OCI-LY7 (cell line): ENCODE measurements around the gene PAOX. TPM values are rescaled to one million over a fixed set of nuclear protein-coding genes. Genes with fewer than 3 reads are reported as not detected.

Experiments used
- BruUV-seq: library from RNA; stranded (reverse); fragments of 400-500 nt; replicated peaks from 2 replicates; lab custom pipeline; 2021; lab: Mats Ljungman, UMichigan
- CTCF ChIA-PET: fragments of 300-600 bp; sonication (Branson Sonifier 250); formaldehyde crosslinking; loops from one replicate; lab custom pipeline; 2022; ENCODE audit warnings: antibody characterized with exemption; ENCODE audit not compliant: unreplicated experiment; lab: Charles Lee
- POLR2A ChIA-PET: fragments of 300-600 bp; sonication (Branson Sonifier 250); formaldehyde crosslinking; loops from one replicate; lab custom pipeline; 2022; ENCODE audit warnings: antibody characterized with exemption; lab: Charles Lee
- DNase-seq: peaks from one replicate; pipeline ENCODE4 v3.0.0-alpha.2; 2015; ENCODE audit warnings: low spot score
- H2AFZ ChIP-seq: fragments of 200-600 bp; sonication (generic), shearing (Covaris generic); 2 replicates; pipeline ENCODE4 v1.6.1; 2014; ENCODE audit warnings: mild to moderate bottlenecking, antibody characterized with exemption, low read length, moderate library complexity
- H3K27ac ChIP-seq: fragments of 200-600 bp; sonication (generic); 2 replicates; pipeline ENCODE4 v1.5.1; 2014; ENCODE audit warnings: mixed run types, low read depth, mild to moderate bottlenecking, moderate library complexity, low read length, inconsistent platforms; ENCODE audit not compliant: poor library complexity, severe bottlenecking
- H3K36me3 ChIP-seq: fragments of 200-600 bp; sonication (generic); 2 replicates; pipeline ENCODE4 v1.6.1; 2014; ENCODE audit warnings: mild to moderate bottlenecking, antibody characterized with exemption, low read length, moderate library complexity, mixed read lengths; ENCODE audit not compliant: insufficient read depth
- H3K4me1 ChIP-seq: fragments of 200-600 bp; sonication (generic); 2 replicates; pipeline ENCODE4 v1.5.1; 2014; ENCODE audit warnings: mild to moderate bottlenecking, low read length; ENCODE audit not compliant: insufficient read depth, poor library complexity, severe bottlenecking
- H3K4me2 ChIP-seq: fragments of 200-600 bp; sonication (generic); 2 replicates; pipeline ENCODE4 v1.6.1; 2014; ENCODE audit warnings: mild to moderate bottlenecking, low read length
- H3K4me3 ChIP-seq: fragments of 200-600 bp; sonication (generic); 2 replicates; pipeline ENCODE4 v1.5.1; 2014; ENCODE audit warnings: mild to moderate bottlenecking, low read depth, low read length; ENCODE audit not compliant: poor library complexity, severe bottlenecking
- H3K79me2 ChIP-seq: fragments of 200-600 bp; sonication (generic); 2 replicates; pipeline ENCODE4 v1.6.1; 2016; ENCODE audit warnings: low read depth, mild to moderate bottlenecking, low read length, moderate library complexity, mixed read lengths; ENCODE audit not compliant: insufficient read depth
- H3K9me2 ChIP-seq: fragments of 200-600 bp; sonication (generic); 2 replicates; pipeline ENCODE4 v1.6.1; 2016; ENCODE audit warnings: mild to moderate bottlenecking, low read length, mixed read lengths; ENCODE audit not compliant: insufficient read depth
- H3K9me3 ChIP-seq: fragments of 200-600 bp; sonication (generic); 2 replicates; pipeline ENCODE4 v1.6.1; 2014; ENCODE audit warnings: mild to moderate bottlenecking, mixed run types, low read length, mixed read lengths
- H4K20me1 ChIP-seq: fragments of 200-600 bp; sonication (generic); 2 replicates; pipeline ENCODE4 v1.6.1; 2014; ENCODE audit warnings: mild to moderate bottlenecking, antibody characterized with exemption, low read length, moderate library complexity, mixed read lengths; ENCODE audit not compliant: insufficient read depth
- CTCF ChIP-seq: fragments of 200-600 bp; sonication (generic); conservative IDR thresholded peaks from 2 replicates; pipeline ENCODE4 v1.5.1; 2014; ENCODE audit warnings: mild to moderate bottlenecking, antibody characterized with exemption, low read length, moderate library complexity, mixed read lengths
- EZH2phosphoT487 ChIP-seq: fragments of 200-600 bp; sonication (generic); IDR thresholded peaks from 2 replicates; pipeline ENCODE4 v1.6.1; 2018; ENCODE audit warnings: low read depth, borderline replicate concordance, mild to moderate bottlenecking, mixed run types, antibody characterized with exemption, low read length, moderate library complexity, mixed read lengths
- intact Hi-C: fragments of 100-400 bp; cut with micrococcal nuclease; formaldehyde crosslinking; loops from one replicate; pipeline ENCODE4 v1.10.0; 2022; ENCODE audit not compliant: unreplicated experiment
- total RNA-seq, 2 experiments: library from RNA; depleted of rRNA in 1 of 2; stranded (reverse); fragments of >200 nt in 1 of 2; shearing (Covaris generic) in 1 of 2; gene quantifications; 2 replicates each; pipeline ENCODE4 v1.2.3, GENCODE V29; 2014 to 2022

The PAOX gene
- total RNA-seq, 2 experiments from 2014 or later = 10.7 to 28.1 TPM

- Histone ChIP-seq H2AFZ (no peak overlapping the region), H3K9me3 (peaks cover 3% of the 10 kb centered on the region; the same call in 1 of the 2 replicates), H3K4me1 (peaks cover 13% of the 10 kb centered on the region), H3K79me2 (peaks cover 41% of the 10 kb centered on the region), H3K4me2 (no peak overlapping the region), H3K36me3 (peaks cover 98% of the 10 kb centered on the region), H3K9me2 (no peaks in the 10 kb centered on the region), H3K27ac (no peak overlapping the region), H3K4me3 (no peak overlapping the region), H4K20me1 (no peaks in the 10 kb centered on the region)
- intact Hi-C loops = no loop called here
- ChIA-PET POLR2A (no interaction called here), CTCF (no interaction called here)
- TF ChIP-seq CTCF (no peak), EZH2phosphoT487 (no peak)
- DNase-seq = no peak
- no TSS peak for BruUV-seq
Measured at GRCh38 chr10:133403784-133404183, 24.7 kb downstream of the PAOX start.

DNA sequence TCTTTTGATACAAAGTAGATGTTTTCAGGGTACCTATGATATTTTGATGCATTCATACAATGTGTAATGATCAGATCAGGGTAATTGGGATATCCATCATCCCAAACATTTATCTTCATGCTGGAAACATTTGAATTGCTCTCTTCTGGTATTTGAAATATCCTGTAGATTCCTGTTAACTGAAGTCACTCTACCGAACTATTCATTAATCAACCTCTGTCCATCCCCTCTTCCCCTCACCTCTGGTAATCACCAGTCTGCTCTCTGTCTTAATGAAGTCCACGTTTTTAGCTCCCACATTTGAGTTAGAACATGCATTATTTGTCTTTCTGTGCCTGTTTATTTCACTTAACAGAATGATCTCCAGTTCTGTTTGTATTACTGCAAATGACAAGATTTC is 26.2 kb downstream of the PAOX start:
- ChIA-PET POLR2A (interaction anchor here (1.0 kb wide), 1 partner anchor 8 kb away, joined by 3 read pairs; no protein-coding TSS in a partner anchor), CTCF (interaction anchor here (0.6 kb wide), 1 partner anchor 1884 kb away, joined by 3 read pairs; no protein-coding TSS in a partner anchor)
- H3K9me2 ChIP-seq = no peaks in the 10 kb centered on the region
- TF ChIP-seq CTCF (no peak), EZH2phosphoT487 (no peak)
- no peak overlapping the region for H2AFZ ChIP-seq
- no peaks in the 10 kb centered on the region for H4K20me1 ChIP-seq
- peak overlapping the region; percentile 6; the same call in 1 of the 2 replicates for H3K4me2 ChIP-seq
- peaks cover 98% of the 10 kb centered on the region for H3K36me3 ChIP-seq
- peaks cover 18% of the 10 kb centered on the region; the same call in 1 of the 2 replicates for H3K9me3 ChIP-seq
- intact Hi-C loops = no loop called here
- H3K27ac ChIP-seq = no peak overlapping the region
- peaks cover 13% of the 10 kb centered on the region for H3K4me1 ChIP-seq
- no TSS peak for BruUV-seq
- no peak overlapping the region for H3K4me3 ChIP-seq
- no peak for DNase-seq
- H3K79me2 ChIP-seq = peaks cover 55% of the 10 kb centered on the region

DNA sequence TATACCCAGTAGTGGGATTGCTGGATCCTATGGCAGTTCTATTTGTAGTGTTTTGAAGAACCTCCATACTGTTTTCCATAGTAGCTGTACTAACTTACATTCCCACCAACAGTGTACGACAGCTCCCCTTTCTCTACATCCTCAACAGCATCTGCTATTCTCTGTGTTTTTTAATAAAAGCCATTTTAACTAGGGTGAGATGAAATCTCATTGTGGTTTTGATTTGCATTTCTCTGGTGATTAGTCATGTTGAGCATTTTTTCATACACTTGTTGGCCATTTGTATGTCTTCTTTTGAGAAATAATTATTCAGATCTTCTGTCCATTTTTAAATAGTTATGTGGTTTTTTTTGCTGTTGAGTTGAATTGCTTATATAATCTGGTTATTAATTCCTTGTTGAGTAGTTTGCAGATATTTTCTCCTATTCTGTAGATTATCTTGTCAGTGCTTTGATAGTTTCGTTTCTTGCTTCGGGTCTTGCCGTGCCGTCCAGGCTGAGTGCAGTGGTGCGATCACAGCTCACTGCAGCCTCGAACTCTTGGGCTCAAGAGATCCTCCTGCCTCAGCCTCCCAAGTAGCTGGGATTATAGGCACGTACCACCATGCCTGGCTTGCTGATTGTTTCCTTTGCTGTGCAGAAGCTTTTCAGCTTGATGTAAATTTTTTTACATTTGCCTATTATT is 26.9 kb downstream of the PAOX start:
- Histone ChIP-seq H3K27ac (no peak overlapping the region), H3K4me1 (peaks cover 13% of the 10 kb centered on the region), H4K20me1 (no peaks in the 10 kb centered on the region), H2AFZ (no peak overlapping the region), H3K79me2 (peaks cover 63% of the 10 kb centered on the region), H3K36me3 (peaks cover 98% of the 10 kb centered on the region), H3K4me3 (no peak overlapping the region), H3K9me3 (peaks cover 25% of the 10 kb centered on the region), H3K4me2 (no peak overlapping the region), H3K9me2 (no peaks in the 10 kb centered on the region)
- no peak for DNase-seq
- TF ChIP-seq EZH2phosphoT487 = no peak
- no peak for TF ChIP-seq CTCF
- BruUV-seq = no TSS peak
- POLR2A ChIA-PET = interaction anchor here (0.7 to 1.0 kb wide), 3 partner anchors 9 to 91 kb away, joined by 3 to 5 read pairs (median 3); no protein-coding TSS in a partner anchor
- intact Hi-C loops = no loop called here
- CTCF ChIA-PET = interaction anchor here (0.6 kb wide), 1 partner anchor 1884 kb away, joined by 3 read pairs; no protein-coding TSS in a partner anchor
